CD1c-positive myeloid dendritic cell (primary cell): ENCODE results near the gene IL36RN.

Experiments used
- DNase-seq: peaks from one replicate; pipeline ENCODE4 v3.0.0-alpha.2; 2016; ENCODE audit errors: extremely low spot score

Gene IL36RN

GRCh38 chr2:113058998-113059960 is at the start of gene IL36RN:
TSS of gene IL36RN (plus strand) at chr2:113059198. CDS start at chr2:113059439, 241 bp downstream.
- DNase-seq = no peak

DNA sequence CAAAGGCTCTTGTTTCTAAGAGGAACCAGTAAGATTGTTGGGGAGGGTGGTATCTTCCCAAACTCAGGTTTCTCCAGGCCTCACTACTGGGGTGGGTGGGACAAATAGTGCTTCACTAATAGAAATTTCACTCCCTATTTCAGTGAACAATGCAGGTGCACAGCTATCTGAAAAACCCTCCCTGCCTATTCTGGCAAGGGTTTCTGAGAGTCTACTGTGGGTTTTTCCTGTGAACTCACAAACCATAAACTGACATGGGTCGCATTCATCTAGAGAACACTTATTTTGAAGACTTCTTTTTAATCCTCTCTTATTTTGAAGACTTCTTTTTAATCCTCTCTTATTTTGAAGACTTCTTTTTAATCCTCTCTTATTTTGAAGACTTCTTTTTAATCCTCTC is 49.4 kb upstream of the IL36RN start:
- no peak for DNase-seq

DNA sequence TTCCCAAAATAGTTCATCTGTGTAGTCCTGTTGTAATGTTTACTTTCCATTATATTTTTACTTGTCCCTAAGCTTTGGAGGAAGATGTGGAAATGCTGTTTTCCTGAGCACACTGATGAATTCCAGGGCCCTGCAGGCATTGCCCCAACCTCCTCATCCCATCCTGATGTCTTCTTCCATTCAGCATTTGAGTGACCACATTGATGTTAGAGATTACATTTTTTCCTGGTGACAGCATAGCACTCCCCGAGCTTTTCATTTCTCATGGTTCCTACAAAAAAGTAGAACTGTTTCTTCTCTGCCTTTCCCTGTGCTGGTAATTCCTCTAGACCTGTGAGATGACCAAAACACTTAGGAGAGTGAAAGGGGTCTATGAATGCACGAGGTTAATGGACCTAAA is 48.9 kb upstream of the IL36RN start:
- no peak for DNase-seq

GRCh38 chr2:113011108-113011507 is 47.9 kb upstream of the IL36RN start:
- no peak for DNase-seq

GRCh38 chr2:113012436-113013335 is 46.3 kb upstream of the IL36RN start:
- DNase-seq = no peak

DNA sequence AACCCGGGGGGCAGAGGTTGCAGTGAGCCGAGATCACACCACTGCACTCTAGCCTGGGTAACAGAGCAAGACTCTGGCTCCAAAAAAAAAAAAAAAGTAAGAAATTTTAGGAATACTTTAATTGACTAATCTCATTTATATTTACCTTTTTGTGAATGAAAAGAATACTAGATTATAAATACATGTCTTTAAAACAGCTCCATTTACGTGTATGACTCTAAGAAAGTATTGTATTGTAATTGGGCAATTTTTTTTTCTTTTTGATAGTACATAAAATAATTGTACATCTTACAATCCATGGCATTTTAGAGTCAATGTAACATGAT is 45.7 kb upstream of the IL36RN start:
- no peak for DNase-seq

DNA sequence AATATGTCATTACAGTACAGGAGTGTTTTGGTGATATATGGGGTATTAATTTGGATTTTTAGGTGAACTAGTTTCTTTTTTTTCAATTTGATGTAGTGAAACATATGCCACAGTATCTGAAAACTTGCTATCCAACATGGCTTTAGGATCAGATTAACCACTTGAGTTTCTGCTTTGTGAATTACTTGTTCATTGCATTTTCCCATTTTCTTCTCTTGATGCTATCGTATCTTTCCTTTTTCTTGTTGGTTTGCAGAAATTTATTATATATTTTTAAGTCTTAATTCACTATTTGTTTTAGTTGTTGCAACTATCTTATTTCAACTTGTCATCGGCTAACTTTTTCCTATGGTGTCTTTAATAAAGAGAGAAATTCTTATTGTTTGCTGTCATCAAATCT is 44.9 kb upstream of the IL36RN start:
- no peak for DNase-seq

GRCh38 chr2:113015042-113015441 is 44.0 kb upstream of the IL36RN start:
- no peak for DNase-seq

- DNase-seq = no peak
Measured at GRCh38 chr2:113015655-113016054, 43.3 kb upstream of the IL36RN start.

DNA sequence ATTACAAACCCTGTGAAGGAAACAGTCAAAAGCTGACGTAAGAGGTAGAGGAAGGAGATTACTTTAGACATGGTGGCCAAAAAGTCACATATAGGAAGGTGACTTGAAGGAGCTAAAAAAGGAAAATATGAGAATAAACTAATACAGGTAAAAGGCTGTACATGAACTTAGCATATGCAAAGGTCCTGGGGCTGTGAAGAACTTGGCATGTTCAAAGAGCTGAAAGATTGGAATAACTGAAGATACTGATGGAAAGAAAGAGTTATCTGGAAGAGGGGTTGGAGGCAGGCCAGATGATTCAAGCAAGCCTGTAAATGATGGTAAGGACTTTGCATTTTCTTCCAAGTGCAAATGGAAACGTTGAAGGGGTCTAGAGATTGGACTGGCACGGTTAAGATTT is 40.5 kb upstream of the IL36RN start:
- no peak for DNase-seq

GRCh38 chr2:113021312-113021711 is 37.7 kb upstream of the IL36RN start:
- no peak for DNase-seq

- DNase-seq = no peak
Measured at GRCh38 chr2:113024764-113025163, 34.2 kb upstream of the IL36RN start.

DNA sequence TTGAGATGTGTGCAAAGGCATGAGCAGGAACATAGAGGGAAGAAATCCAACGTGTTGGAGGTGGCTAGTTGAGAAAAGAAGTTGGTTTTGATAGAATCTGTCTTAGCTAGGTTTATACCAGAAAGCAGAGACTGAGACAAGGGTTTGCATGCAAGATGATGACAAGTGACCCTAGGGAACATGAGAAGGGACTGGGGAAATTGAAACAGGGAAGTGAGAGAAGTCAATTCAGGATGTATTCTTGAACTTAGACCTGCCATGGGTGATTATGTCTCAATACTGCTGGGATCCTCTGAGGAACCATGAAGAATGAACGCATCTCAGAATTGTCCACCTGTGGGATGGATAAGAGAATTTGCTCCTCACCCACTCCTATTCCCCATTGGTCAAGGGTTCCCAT is 33.3 kb upstream of the IL36RN start:
- DNase-seq = peak; percentile 38

- DNase-seq = no peak
Measured at GRCh38 chr2:113027691-113028090, 31.3 kb upstream of the IL36RN start.

- DNase-seq = no peak
Measured at GRCh38 chr2:113028112-113028511, 30.9 kb upstream of the IL36RN start.

GRCh38 chr2:113032737-113033136 is 26.3 kb upstream of the IL36RN start:
- no peak for DNase-seq

DNA sequence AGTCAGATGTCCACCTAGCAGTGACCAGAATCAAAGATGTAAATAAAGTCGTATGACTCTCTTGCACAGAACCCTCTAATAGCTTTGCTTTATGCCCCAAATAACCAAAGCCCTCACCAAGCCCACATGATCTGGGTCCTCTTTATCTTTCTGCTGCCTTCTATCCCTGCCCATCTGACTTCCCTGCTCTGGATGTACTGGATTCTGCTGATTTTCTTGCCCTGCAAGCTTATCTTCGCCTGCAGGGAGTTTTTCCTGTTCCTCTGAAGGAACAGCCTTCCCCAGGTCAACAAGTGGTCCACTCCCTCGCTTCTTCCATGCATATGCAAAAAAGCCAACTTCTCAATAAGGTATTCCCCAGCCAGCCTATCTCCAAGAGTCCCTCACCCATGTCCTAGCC is 25.0 kb upstream of the IL36RN start:
- DNase-seq = no peak

DNA sequence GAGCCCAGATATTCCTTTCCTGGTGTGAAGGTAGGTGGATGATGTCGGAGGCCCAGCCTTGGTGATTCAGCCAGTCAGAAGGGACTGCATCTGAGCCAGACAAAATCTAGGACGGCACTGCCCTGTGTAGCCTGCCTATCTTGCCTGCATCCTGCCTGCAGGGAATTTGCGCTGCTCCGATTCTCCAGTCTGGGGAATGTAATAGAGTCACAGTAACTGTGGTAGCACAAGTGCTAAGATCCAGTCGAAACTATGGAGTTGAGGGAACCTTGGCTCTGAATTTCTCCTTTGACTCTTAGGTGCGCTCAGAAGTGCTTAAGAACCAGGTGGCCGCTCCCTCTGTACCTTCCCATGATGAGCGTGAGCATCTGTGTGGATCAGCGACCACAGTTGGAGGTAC is 22.2 kb upstream of the IL36RN start:
- no peak for DNase-seq

DNA sequence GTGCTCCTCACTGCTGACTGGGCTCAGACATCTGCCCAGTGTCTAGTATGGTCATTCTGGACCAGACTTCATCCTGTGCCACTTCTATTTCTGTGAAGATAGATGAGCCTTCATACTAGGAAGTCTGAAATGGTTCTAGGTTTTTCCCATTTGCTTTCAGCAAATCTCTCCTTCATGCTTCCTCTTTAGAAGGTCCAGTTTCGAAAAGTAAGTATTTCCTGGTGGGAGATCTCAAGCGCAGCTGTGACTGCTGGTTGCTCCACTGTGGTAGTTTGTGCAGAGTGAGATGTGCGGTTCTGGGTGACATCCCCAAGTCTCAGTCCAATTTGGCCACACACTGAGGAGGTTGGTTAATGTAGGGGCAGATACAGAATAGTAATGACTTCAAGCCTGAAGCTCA is 20.7 kb upstream of the IL36RN start:
- DNase-seq = peak; percentile 5

DNA sequence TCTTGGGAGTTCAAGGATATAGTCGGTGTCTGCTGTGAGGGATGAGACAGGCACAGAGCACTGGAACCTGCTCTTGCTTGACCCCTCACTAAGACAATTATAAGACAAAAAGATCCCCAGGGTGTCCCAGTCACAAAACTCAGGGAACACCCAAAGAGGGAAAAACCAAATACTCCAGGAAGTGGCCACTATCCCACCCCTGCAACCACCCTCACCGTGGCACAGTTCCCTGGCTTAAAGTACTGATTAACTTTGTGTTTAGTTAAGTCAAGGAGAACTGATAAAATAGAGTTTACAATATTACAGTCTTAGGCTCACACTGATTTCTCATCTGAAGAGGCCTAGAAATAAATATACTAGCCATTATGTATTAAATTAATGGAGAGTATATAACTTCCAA is 19.8 kb upstream of the IL36RN start:
- DNase-seq = no peak

DNA sequence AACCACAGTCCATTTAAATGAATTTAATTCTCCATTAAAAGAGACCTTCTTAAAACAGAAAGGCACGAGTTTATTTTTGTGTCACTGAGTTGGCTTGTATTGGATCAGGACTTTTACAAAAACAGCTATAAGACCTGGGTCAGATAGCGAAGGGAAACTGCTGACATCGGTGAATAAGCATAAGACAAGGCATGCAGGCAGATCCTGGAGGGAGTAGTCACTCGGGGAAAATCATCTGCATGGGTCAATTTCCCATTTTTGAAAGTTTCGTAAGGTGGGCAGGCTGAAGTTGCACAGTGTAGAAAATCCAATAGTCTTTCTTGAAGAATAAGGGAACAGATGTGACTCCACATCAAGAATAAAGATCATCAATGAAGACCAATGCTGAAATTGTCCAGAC is 19.3 kb upstream of the IL36RN start:
- DNase-seq = peak; percentile 42

- no peak for DNase-seq
Measured at GRCh38 chr2:113041871-113042270, 17.1 kb upstream of the IL36RN start.

DNA sequence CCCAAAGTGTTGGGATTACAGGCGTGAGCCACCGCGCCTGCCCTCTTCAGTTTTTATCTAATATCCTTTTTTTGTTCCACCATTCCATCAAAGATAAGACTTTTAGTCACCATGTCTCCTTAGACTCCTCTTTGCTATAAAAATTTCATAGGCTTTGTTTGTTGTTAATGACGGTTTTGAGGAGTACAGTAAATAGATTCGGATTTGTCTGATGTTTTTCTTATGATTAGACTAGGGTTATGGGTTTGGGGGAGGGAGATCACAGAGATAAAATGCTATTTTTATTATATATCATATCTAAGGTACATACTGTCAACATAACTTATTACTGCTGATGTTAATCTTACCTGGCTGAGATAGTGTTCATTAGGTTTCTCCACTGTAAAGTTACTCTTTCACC is 12.5 kb upstream of the IL36RN start:
- DNase-seq = no peak
